GM21515 (cell line): ENCODE data around the gene SLMAP.

ENCODE experiments used
- ATAC-seq: cut with Tn5 transposase; IDR thresholded peaks from one replicate; pipeline ENCODE4 v1.9.1; 2021; ENCODE audit not compliant: unreplicated experiment

Gene SLMAP

DNA sequence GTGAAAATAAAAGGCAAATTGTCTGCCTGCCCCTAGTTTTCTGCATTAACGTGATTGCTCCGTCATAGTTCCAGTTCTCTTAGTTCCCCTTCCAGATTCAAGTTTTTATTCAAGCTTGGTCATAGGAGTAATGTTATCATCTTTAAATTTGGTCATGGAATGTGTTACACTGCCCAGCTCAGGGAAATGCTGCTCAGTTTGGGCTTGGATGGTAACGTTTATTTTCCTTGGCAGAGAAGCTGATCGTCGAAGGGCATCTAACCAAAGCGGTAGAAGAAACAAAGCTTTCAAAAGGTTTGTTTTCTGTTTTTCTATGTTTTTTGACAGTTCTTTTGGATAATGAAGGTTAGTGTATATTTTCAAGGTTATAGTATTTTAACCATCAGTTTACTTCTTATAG lies 133.7 kb downstream of the SLMAP start:
- ATAC-seq = no peak

- no peak for ATAC-seq
Measured at GRCh38 chr3:57890874-57891273, 134.8 kb downstream of the SLMAP start.

DNA sequence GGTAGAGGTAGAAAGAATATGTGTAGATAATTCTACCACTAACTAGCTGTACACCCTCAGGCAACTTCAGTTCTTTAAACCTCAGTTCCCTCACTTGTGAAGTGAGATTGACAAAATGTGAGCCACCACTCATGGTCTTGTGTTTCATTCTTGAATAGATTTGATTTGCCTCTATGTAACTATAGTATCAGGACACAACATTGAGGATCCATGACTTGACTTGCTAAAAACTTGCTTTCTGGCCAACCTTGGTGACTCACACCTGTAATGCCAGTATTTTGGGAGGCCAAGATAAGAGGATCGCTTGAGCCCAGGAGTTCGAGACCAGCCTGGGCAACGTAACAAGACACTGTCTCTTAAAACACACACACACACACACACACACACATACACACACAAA lies 136.3 kb downstream of the SLMAP start:
- ATAC-seq = no peak

GRCh38 chr3:57893156-57893555 lies 137.0 kb downstream of the SLMAP start:
- no peak for ATAC-seq

DNA sequence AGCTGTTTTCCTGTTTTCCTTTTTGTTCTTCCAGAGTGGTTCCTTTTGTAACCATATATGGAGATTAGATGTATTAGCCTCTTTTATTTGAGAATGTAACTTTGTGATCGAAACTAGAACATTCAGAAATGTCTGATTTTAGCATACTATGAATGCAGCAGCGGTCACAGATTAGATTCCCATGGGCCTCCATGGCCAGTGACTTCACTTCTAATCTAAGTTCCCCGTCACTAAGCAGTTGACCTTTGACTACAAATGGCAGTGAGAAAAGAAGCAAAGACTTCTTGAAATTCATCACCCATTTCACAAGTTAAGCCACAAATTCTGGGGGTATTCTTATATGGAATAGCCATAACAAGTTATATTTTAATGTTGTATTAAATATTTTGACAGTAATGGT lies 137.6 kb downstream of the SLMAP start:
- no peak for ATAC-seq

GRCh38 chr3:57896031-57896430 lies 139.9 kb downstream of the SLMAP start:
- ATAC-seq = no peak

GRCh38 chr3:57896691-57897090 lies 140.6 kb downstream of the SLMAP start:
- ATAC-seq = no peak

DNA sequence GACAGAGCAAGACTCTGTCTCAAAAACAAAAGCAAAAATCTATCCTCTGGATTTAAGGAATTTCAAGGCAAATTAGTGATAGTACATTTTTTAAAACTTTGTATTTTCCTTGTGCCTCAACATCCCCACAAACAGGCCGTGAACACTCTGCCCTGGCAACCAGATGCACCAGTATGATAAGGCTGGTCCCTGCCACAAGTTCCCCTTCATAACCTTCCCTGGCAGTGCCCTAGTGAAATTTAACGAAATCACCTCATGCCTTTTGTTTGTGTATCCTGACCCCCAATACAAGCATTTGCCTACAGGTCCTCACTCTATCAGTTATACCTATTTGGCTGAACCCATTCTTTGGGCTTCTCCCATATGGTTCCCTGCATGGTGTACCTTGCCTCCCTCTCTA lies 144.7 kb downstream of the SLMAP start:
- ATAC-seq = no peak

DNA sequence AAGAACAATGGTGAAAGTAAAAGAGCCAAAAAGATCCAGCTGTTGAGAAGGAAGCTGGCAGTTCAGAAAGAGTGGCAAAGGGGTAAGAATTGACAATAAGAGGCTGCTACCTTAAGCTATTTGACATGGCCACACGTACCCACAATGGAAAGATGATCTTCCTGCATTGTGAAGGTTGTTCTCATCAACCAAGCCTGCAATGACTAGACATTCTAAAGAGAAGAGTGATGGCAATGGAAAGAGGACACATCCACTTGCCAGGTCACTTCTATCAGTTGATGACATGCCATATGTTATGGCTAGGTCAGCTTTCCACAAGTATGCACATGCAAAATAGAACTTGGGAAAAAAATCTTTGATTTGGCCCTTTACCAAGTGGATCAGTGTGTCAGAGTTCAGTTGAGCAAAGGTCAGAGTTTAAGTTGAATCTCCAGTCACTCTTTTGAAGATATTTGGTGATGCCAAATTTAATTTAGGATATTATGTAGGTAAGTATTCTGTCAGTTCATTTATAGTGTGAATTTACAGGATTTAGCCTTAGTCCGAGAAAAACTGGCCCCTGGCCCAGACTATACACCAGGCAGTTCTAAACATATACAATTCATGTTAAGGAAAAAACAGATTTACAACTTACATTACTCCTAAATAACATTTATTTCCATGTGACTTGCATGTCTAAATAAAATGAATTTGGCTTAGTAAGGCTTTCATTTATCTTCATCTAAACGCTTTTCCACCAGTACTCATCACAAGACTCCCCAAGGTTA lies 147.2 kb downstream of the SLMAP start:
- no peak for ATAC-seq

DNA sequence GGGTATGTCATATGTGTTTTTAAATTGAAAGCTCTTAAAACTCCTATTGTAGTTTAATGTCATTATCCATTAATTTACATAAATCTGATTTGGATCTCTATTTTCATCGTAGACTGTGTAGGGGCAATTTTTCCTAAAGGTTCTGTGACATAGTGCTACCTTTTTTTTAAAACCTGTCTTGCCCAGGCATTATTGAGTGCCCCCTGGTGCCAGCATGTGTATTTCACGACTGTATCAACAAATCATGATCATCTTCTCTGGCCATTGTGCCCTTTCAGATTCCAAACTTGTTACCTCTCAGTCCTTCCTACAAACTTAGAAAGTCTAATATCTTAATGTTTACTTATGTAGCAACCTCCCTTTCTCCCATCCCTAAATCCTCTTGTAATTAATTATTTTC lies 154.9 kb downstream of the SLMAP start:
- ATAC-seq = no peak

DNA sequence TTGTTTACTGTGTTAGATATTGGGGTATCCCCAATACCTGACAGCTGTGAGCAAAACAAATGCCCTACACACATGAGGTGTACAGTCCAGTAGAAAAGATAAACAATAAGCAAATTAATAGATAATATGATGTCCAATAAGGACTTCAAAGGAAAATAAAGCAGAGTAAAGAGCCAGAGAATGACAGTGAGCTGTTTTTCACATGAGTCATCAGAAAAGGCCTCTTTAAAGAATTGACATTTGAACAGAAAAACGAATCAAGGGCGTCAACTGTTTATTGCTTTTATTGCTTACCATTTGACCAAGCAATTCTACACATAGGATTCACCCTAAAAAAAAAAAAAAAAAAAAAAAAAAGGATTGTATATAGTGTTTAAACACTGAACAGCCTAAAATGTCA lies 155.5 kb downstream of the SLMAP start:
- ATAC-seq = no peak

GRCh38 chr3:57917601-57918000 lies 161.5 kb downstream of the SLMAP start:
- ATAC-seq = no peak

GRCh38 chr3:57918123-57918837 lies 162.2 kb downstream of the SLMAP start:
- ATAC-seq = no peak

DNA sequence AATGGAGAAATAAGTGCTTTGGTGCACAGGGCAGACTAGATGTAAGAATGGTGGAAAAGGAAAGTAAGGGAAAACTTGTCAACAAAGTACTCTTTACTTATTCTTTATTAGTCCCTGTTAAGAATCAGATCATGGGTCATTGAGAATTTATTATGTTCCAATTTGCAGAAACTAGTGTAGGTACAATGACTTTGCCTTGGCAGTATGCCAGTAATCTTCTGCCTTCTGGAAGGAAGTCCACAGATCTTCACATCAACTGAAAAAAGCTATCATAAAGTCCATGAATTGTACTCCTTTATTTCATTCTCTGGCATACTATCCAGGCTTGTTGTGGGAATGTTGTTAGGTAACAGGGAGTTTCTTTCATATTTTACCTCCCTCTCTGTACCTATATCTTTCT lies 163.9 kb downstream of the SLMAP start:
- ATAC-seq = no peak

DNA sequence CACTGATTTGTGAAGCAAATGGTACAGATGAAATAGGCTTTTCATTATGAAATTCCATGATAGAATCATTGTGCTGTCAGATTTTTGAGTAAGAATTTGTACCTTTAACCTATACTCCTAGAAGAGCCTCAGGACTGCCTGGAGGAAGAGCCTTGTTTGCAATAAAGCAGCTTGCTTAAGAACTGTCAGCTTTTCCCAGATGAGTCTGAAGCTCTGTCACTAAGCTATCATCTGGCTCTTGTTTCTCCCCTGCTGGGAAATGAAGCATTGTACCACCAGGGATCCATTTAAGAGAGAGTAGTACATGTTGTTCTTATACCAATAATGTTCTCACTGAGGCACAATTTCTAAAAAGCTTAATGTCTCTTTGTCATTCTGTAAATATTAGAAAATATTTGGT lies 167.0 kb downstream of the SLMAP start:
- no peak for ATAC-seq

GRCh38 chr3:57923752-57924151 lies 167.6 kb downstream of the SLMAP start:
- ATAC-seq = no peak

- ATAC-seq = no peak
Measured at GRCh38 chr3:57927166-57927565, 171.1 kb downstream of the SLMAP start.

GRCh38 chr3:57927916-57928315 lies 171.8 kb downstream of the SLMAP start:
- ATAC-seq = no peak

DNA sequence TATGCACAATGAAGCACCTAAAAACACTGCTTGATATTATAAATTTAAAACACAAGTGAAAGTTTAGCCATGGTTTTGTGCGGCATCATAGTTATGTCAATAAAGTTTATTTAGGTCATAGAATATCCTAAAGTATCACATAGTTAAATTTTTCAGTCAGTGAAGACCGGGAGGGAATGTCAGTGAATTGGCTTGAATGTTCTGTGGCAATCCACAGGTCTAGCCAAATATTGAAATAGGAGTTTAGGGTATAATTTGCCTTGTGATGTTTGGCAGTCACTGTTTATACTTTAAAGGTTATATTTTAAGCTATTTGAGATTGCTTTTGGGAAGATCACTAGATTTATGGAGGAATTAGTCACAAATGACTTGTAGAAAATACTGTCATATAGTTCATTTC lies 172.4 kb downstream of the SLMAP start:
- no peak for ATAC-seq

DNA sequence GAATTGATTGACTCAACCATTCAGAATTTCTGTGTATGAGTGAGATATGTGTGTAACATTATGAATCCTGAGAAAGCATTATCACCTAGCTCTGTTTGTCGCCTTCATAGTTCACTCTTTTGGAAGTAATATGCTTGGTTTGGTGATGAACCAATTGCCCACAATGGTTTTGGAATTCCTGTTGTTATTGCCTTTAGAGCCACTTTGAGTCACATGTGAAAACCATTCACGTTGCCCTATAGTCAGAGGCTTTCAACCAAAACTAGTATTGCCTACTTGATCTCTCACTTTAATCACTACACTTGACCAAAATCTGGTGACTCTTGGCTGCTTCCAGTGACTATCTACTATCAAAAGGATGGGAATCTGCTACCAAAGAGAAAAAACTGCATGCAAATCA lies 173.9 kb downstream of the SLMAP start:
- ATAC-seq = no peak

- ATAC-seq = no peak
Measured at GRCh38 chr3:57933602-57934001, 177.5 kb downstream of the SLMAP start.

- ATAC-seq = no peak
Measured at GRCh38 chr3:57934373-57934772, 178.3 kb downstream of the SLMAP start.

DNA sequence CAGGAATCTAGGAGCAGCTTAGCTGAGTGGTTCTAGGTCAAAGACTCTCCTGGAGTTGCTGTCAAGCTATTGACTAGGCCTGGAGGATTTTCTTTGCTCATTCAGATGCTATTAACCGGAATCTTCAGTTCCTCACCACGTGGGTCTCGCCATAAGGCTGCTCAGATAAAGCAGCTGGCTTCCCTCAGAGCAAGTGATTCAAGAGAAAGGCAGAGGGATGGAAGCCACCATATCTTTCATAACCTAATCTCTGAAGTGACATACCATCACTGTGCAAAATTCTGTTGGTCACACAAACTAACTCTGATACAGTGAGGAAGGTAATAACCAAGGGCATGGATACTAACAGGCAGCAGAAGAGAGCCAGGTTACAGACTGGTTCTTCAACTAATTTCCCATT lies 179.4 kb downstream of the SLMAP start:
- no peak for ATAC-seq
